GM12878 (cell line): ENCODE data around the gene MAMDC2. TPM values are rescaled to one million over a fixed set of nuclear protein-coding genes. Genes with fewer than 3 reads are reported as not detected.

Experiments
- ATAC-seq: fragments of 200-7000 bp; cut with Tn5 transposase; 3 replicates; pipeline ENCODE4 v1.9.1; 2020; ENCODE audit warnings: mild to moderate bottlenecking, moderate library complexity
- BruUV-seq: library from RNA; stranded (reverse); fragments of 400-500 nt; replicated peaks from 2 replicates; lab custom pipeline; 2021; lab: Mats Ljungman, UMichigan
- CTCF ChIA-PET: fragments of 300-600 bp; sonication (Branson Sonifier 250); formaldehyde crosslinking; extraction: SDS; loops from one replicate; lab custom pipeline; 2021; ENCODE audit warnings: inconsistent platforms; lab: Yijun Ruan, JAX
- POLR2A ChIA-PET: fragments of 350-600 bp; formaldehyde crosslinking; extraction: SDS; loops from one replicate; lab custom pipeline; 2021; ENCODE audit warnings: inconsistent platforms; lab: Charles Lee
- RAD21 ChIA-PET: fragments of 300-600 bp; sonication (Branson Sonifier 250); formaldehyde crosslinking; loops from one replicate; lab custom pipeline; 2023; ENCODE audit warnings: antibody characterized with exemption; ENCODE audit not compliant: unreplicated experiment; lab: Charles Lee
- SMC1A ChIA-PET: fragments of 300-600 bp; sonication (Branson Sonifier 250); formaldehyde crosslinking; loops from one replicate; lab custom pipeline; 2023; ENCODE audit not compliant: unreplicated experiment, uncharacterized antibody; lab: Charles Lee
- DNase-seq: peaks from one replicate; pipeline ENCODE4 v3.0.0-alpha.2; 2011; ENCODE audit warnings: low read depth, low spot score
- FAIRE-seq: peaks from 3 replicates; lab custom pipeline; 2011; peaks lifted over from hg19 to GRCh38; lab: Jason Lieb, UNC
- H2AFZ ChIP-seq: 2 replicates; pipeline ENCODE4 v1.6.0; 2011; ENCODE audit warnings: low read depth, low read length, control low read depth; ENCODE audit not compliant: control insufficient read depth
- H3K27ac ChIP-seq: 2 replicates; pipeline ENCODE4 v1.5.1; 2011; ENCODE audit warnings: control low read depth; ENCODE audit not compliant: control insufficient read depth, insufficient read depth
- H3K27me3 ChIP-seq, 2 experiments: replicated peaks in 1 of 2; 2 replicates each; pipeline versions ENCODE4 v1.6.0 to v1.6.1; 2011; ENCODE audit warnings: low read length in 1 of 2; ENCODE audit not compliant: control insufficient read depth in 2 of 2, insufficient read depth in 2 of 2
- H3K36me3 ChIP-seq, 2 experiments: 2 replicates each; pipeline ENCODE4 v1.5.1; 2011; ENCODE audit warnings: low read length in 1 of 2; ENCODE audit not compliant: control insufficient read depth in 2 of 2, insufficient read depth in 2 of 2
- H3K4me1 ChIP-seq: 2 replicates; pipeline ENCODE4 v1.6.1; 2011; ENCODE audit warnings: mild to moderate bottlenecking, low read length, moderate library complexity, mixed read lengths; ENCODE audit not compliant: control insufficient read depth, insufficient read depth
- H3K4me2 ChIP-seq: 2 replicates; pipeline ENCODE4 v1.6.0; 2011; ENCODE audit warnings: control low read depth; ENCODE audit not compliant: control insufficient read depth, insufficient read depth
- H3K4me3 ChIP-seq: fragments of 200-600 bp; sonication (generic); 2 replicates; pipeline ENCODE4 v1.5.1; 2016
- H3K79me2 ChIP-seq: 2 replicates; pipeline ENCODE4 v1.6.0; 2011; ENCODE audit warnings: low read length; ENCODE audit not compliant: control insufficient read depth, insufficient read depth
- H3K9ac ChIP-seq: 2 replicates; pipeline ENCODE4 v1.8.0; 2011; ENCODE audit warnings: low read length, control low read depth, mixed read lengths; ENCODE audit not compliant: control insufficient read depth, insufficient read depth
- H3K9me3 ChIP-seq: replicated peaks from 3 replicates; pipeline ENCODE4 v1.5.1; 2011; ENCODE audit warnings: mild to moderate bottlenecking, low read length; ENCODE audit not compliant: control insufficient read depth, insufficient read depth
- H4K20me1 ChIP-seq: 2 replicates; pipeline ENCODE4 v1.6.0; 2011; ENCODE audit not compliant: control insufficient read depth, insufficient read depth
- BACH1 ChIP-seq: fragments of 450-650 bp; IDR thresholded peaks from 2 replicates; pipeline ENCODE4 v1.6.1; 2017; ENCODE audit warnings: mild to moderate bottlenecking, borderline replicate concordance
- BHLHE40 ChIP-seq, 2 experiments: fragments of 450-650 bp in 1 of 2; IDR thresholded peaks; 2 replicates each; pipeline ENCODE4 v1.6.1; 2011 to 2017; ENCODE audit warnings: low read depth in 2 of 2, borderline replicate concordance in 1 of 2, improper control_type of control experiment in 1 of 2, low read length in 1 of 2, mild to moderate bottlenecking in 1 of 2
- CTCF ChIP-seq, 3 experiments: IDR thresholded peaks in 2 of 3; conservative IDR thresholded peaks in 1 of 3; 2 replicates each; pipeline ENCODE4 v1.5.1; 2011; ENCODE audit warnings: low read depth in 3 of 3, low read length in 3 of 3, mild to moderate bottlenecking in 3 of 3, control low read depth in 2 of 3, moderate library complexity in 2 of 3, inconsistent platforms in 1 of 3, mixed read lengths in 1 of 3; ENCODE audit not compliant: control insufficient read depth in 2 of 3, insufficient read depth in 1 of 3; ENCODE audit errors: extremely low read depth in 1 of 3
- HDGF ChIP-seq: fragments of 450-650 bp; IDR thresholded peaks from 2 replicates; pipeline ENCODE4 v1.6.1; 2016; ENCODE audit warnings: antibody characterized with exemption
- NR2C1 ChIP-seq: fragments of 450-650 bp; IDR thresholded peaks from 2 replicates; pipeline ENCODE4 v1.6.1; 2017; ENCODE audit warnings: antibody characterized with exemption, mild to moderate bottlenecking, moderate library complexity
- RELB ChIP-seq: fragments of 450-650 bp; IDR thresholded peaks from 2 replicates; pipeline ENCODE4 v1.6.1; 2017; ENCODE audit warnings: low read depth, mild to moderate bottlenecking, moderate library complexity
- SMC3 ChIP-seq: IDR thresholded peaks from 2 replicates; pipeline ENCODE4 v1.6.1; 2011; ENCODE audit warnings: low read length, improper control_type of control experiment, borderline replicate concordance
- SPI1 ChIP-seq: IDR thresholded peaks from 2 replicates; pipeline ENCODE4 v1.6.1; 2011; ENCODE audit warnings: low read depth, mild to moderate bottlenecking, low read length, moderate library complexity, borderline replicate concordance; ENCODE audit not compliant: insufficient read depth
- ZNF687 ChIP-seq: fragments of 450-650 bp; IDR thresholded peaks from 2 replicates; pipeline ENCODE4 v1.6.1; 2017; ENCODE audit warnings: mild to moderate bottlenecking, moderate library complexity
- WGBS: methylation state at CpG from one replicate; pipeline ENCODE4 v1.1.6; 2016; ENCODE audit warnings: low lambda C conversion rate; ENCODE audit not compliant: insufficient replicate concordance, insufficient coverage; ENCODE audit errors: missing lambda C conversion rate; 5-methylcytosine and 5-hydroxymethylcytosine counted together
- in situ Hi-C: fragments of 300-500 bp; cut with MboI; formaldehyde crosslinking; loops from 9 replicates; pipeline ENCODE4 v1.14.3; 2018; ENCODE audit warnings: mixed read lengths
- intact Hi-C: fragments of 100-400 bp; cut with micrococcal nuclease; formaldehyde crosslinking; loops from one replicate; pipeline ENCODE4 v1.14.2; 2022; ENCODE audit not compliant: unreplicated experiment
- polyA plus RNA-seq, 11 experiments: library from polyadenylated mRNA; depleted of rRNA in 4 of 11; unstranded in 6 of 11; stranded (reverse) in 5 of 11; fragments of >200 nt; fragmentation: Nextera tagmentation in 4 of 11; fragmentation: Illumina TruSeq in 1 of 11; extraction: Ambion mirVana in 4 of 11; extraction: Trizol in 1 of 11; gene quantifications; 1 replicate in 1 of 11; 2 replicates in 10 of 11; pipeline versions ENCODE4 v1.2.1 to v1.2.3, GENCODE V29; 2011 to 2016; ENCODE audit warnings: inconsistent platforms in 2 of 11, missing spikeins in 2 of 11, low read depth in 1 of 11
- total RNA-seq, 4 experiments: library from RNA; depleted of rRNA in 3 of 4; stranded (reverse); fragments of >200 nt in 3 of 4; fragmentation: Illumina TruSeq in 1 of 4; extraction: Trizol in 1 of 4; gene quantifications; 2 replicates each; pipeline versions ENCODE4 v1.2.1 to v1.2.3, GENCODE V29; 2013 to 2021
- TF ChIP-seq, protein P1 (sequence below): IDR thresholded peaks from 2 replicates; pipeline ENCODE4 v1.6.1; 2011; ENCODE audit warnings: low read depth, low read length, improper control_type of control experiment, borderline replicate concordance
- TF ChIP-seq, protein P2 (sequence below): fragments of 450-650 bp; IDR thresholded peaks from 2 replicates; pipeline ENCODE4 v1.6.1; 2017; ENCODE audit warnings: mild to moderate bottlenecking

Gene MAMDC2
- total and polyA plus RNA-seq, 10 of the 15 experiments (the other 5 are each of a cell fraction or from before 2014, with no cell fraction given), result 0.01 to 0.09 TPM; not detected in 8

- no peak overlapping the region for H3K9ac ChIP-seq
- WGBS, result 5% methylated on average over 5 of the region's 5 CpGs
- ChIA-PET POLR2A (no interaction called here), RAD21 (interaction anchor here (1.8 to 4.1 kb wide), 4 partner anchors 138 to 690 kb away, joined by 6 to 43 read pairs (median 11); no protein-coding TSS in a partner anchor), SMC1A (interaction anchor here (0.8 to 5.6 kb wide), 10 partner anchors 10 to 689 kb away, joined by 3 to 61 read pairs (median 4); no protein-coding TSS in a partner anchor), CTCF (interaction anchor here (0.7 to 7.8 kb wide), 33 partner anchors 8 to 690 kb away, joined by 3 to 182 read pairs (median 4); no protein-coding TSS in a partner anchor)
- BruUV-seq, result no TSS peak
- H3K9me3 ChIP-seq, result no peaks in the 10 kb centered on the region
- DNase-seq (no peak), ATAC-seq (no peak), FAIRE-seq (no peak)
- in situ Hi-C loops (loop anchor here (5.0 kb wide), 1 partner anchor 139 kb away; no protein-coding TSS in a partner anchor), intact Hi-C loops (loop anchor here (1.0 to 5.0 kb wide), 3 partner anchors 139 to 689 kb away; no protein-coding TSS in a partner anchor)
- H3K4me3 ChIP-seq, result no peak overlapping the region
- no peak overlapping the region for H3K4me2 ChIP-seq
- H2AFZ ChIP-seq, result no peak overlapping the region
- no peaks in the 10 kb centered on the region for H4K20me1 ChIP-seq
- H3K27ac ChIP-seq, result no peak overlapping the region
- no peaks in the 10 kb centered on the region for H3K36me3 ChIP-seq
- H3K4me1 ChIP-seq, result no peaks in the 10 kb centered on the region
- H3K79me2 ChIP-seq, result no peaks in the 10 kb centered on the region
- no peaks in the 10 kb centered on the region for H3K27me3 ChIP-seq
- TF ChIP-seq SMC3, result no peak
- no peak for TF ChIP-seq NR2C1
- no peak for TF ChIP-seq RELB
- no peak for TF ChIP-seq BHLHE40 (IDR thresholded peaks at IDR 0.05; ENCODE audit: borderline replicate concordance in 1 of 2, low read depth in 2 of 2, low read length in 1 of 2)
- TF ChIP-seq HDGF, result no peak
- TF ChIP-seq, protein P1, sequence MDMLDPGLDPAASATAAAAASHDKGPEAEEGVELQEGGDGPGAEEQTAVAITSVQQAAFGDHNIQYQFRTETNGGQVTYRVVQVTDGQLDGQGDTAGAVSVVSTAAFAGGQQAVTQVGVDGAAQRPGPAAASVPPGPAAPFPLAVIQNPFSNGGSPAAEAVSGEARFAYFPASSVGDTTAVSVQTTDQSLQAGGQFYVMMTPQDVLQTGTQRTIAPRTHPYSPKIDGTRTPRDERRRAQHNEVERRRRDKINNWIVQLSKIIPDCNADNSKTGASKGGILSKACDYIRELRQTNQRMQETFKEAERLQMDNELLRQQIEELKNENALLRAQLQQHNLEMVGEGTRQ, result no peak
- TF ChIP-seq ZNF687, result no peak
- TF ChIP-seq BACH1, result no peak
- no peak for TF ChIP-seq CTCF (IDR thresholded peaks at IDR 0.05 in 2 of 3, conservative IDR thresholded peaks at IDR 0.05 in 1 of 3; ENCODE audit: control insufficient read depth in 2 of 3, extremely low read depth in 1 of 3, insufficient read depth in 1 of 3, low read depth in 3 of 3, low read length in 3 of 3)
- no peak for TF ChIP-seq SPI1
- TF ChIP-seq, protein P2, sequence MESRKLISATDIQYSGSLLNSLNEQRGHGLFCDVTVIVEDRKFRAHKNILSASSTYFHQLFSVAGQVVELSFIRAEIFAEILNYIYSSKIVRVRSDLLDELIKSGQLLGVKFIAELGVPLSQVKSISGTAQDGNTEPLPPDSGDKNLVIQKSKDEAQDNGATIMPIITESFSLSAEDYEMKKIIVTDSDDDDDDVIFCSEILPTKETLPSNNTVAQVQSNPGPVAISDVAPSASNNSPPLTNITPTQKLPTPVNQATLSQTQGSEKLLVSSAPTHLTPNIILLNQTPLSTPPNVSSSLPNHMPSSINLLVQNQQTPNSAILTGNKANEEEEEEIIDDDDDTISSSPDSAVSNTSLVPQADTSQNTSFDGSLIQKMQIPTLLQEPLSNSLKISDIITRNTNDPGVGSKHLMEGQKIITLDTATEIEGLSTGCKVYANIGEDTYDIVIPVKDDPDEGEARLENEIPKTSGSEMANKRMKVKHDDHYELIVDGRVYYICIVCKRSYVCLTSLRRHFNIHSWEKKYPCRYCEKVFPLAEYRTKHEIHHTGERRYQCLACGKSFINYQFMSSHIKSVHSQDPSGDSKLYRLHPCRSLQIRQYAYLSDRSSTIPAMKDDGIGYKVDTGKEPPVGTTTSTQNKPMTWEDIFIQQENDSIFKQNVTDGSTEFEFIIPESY, result no peak
These were observed 68.1 kb downstream of the MAMDC2 start for GRCh38 chr9:70111641-70112236.
